OCI-M2 (cell line): ENCODE results near the gene MFN2.

Source experiments
- DNase-seq: peaks from one replicate; lab custom pipeline; 2025; ENCODE audit not compliant: unreplicated experiment; lab: John Stamatoyannopoulos, UW

Gene MFN2

DNA sequence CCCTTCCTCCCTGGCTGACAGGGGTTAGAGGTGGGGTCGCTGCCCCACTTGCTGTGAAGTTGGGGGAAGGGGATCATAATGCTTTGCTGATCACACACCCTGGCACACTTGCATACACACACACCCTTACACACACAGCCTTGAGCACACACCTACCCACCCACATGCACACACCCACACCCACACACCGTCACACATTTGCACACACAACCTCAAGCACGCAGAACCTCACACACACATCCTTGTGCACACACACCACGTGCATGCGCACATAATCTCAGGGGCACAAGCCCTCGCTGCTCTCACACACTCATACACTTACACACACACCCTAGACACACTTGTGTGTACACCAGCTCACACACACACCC lies 66.5 kb downstream of the MFN2 start:
- no peak for DNase-seq

DNA sequence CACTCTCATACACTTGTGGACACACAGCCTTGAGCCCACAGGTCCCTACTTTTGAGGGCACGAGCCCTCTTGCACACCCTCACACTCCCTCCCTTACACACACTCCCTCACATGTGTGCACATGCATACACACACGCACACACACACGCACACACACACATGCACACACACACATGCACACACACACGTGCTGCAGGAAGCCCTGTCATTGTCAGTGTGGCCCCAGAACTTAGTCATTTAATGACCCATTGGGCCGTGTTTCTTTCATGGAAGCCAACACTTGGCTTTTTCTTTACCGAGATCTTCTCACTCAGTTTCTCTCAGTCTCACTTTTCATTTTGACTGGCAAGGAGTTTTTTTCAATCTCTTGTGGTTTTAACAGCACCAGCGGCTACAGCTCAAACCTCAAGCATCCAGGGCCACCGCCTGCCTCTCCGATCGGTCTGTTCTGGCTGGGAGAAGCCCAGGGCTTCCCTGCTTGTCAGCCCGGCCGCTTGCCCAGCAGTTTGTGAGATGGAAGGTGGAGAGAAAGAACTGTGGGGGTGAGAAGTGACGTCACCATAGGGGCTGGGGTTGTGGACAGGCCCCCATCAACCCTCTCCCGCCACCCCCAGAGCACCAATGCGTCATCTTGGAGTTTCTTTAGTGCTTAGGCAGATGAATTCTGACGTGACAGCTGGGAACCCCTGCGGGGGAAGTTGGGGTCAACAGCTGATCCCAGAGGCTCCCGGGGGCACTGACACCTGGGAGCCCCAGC lies 67.1 kb downstream of the MFN2 start:
- DNase-seq, result no peak

DNA sequence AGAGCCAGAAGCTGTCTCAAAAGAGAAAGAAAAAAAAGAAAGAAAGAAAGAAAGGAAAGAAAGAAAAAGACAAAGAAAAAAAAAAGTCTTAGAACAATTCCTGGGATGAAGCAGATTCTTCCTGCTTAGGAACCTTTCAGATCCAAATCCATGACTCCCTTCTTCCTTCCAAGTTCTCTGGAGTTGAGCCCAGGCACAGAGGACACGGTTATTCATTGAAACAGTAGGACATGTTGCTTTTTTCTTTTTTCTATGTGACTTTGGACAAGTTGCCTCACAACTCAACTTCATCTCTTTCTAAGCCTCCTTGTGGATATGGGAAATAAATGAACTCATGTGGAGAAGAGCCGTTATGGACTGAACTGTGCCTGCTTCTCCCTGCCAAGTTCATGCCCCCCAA lies 68.1 kb downstream of the MFN2 start:
- DNase-seq, result no peak

DNA sequence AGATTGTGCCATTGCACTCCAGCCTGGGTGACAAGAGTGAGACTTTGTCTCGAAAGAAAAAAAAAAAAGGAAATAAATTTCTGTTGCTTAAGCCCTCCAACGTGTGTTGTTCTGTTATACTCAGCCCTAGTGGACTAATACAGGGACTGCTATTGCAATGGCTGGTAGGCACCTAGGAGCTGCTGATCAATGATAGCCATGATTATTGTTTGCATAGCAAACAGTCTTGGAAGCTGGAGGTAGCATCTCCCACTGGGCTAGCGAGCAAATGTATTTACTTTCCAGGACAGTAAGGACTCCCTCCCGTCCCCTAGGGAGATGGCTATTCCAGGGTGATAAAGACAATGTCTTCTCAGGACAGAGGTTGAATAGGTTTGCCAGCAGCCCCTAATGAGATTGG lies 69.4 kb downstream of the MFN2 start:
- no peak for DNase-seq

DNA sequence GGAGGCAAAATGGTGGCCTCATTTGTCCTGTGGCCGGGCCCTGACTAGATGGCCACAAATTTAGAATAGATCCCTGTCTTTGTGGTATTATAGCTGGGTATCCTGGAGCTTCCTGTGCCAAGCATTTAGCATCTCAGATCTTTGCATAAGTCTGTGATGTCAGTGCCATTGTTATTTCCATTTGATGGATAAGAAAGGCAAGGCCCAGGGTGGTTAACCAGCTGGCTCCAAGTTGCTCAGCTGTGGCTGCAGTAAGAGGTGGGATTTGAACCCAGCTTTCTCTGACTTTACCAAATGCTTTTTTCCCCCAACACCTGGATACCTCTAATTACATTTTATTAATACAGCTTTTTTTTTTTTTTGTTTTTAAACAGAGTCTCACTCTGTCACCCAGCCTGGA lies 71.1 kb downstream of the MFN2 start:
- DNase-seq, result no peak

DNA sequence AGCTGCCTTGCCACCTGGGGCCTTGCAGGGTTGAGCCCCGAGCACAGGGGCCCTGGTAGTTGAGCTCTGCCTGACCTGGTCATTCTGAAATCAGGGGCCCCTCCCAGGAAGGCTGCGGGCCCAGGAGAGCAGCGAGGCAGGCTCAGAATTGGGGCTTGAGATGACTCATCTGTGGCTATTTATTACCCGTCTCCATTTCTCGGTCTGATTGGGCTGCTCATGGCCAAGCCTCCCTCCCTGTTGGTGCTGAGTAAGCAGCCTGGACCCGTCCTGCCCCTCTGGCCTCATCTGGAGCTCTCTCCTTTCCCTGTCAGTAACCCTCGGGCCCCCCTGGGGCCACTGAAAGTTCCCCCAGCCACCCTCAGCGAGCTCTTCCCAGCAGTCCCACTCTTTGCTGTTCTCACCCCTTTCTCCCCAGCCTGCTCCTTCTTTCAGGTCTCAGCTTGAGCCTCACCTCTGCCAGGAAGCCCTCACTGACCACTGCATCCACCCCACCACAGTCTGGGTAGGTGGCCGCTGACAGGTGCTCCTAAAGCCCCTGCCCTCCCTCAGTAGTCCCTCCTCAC lies 71.8 kb downstream of the MFN2 start:
- DNase-seq, result no peak

DNA sequence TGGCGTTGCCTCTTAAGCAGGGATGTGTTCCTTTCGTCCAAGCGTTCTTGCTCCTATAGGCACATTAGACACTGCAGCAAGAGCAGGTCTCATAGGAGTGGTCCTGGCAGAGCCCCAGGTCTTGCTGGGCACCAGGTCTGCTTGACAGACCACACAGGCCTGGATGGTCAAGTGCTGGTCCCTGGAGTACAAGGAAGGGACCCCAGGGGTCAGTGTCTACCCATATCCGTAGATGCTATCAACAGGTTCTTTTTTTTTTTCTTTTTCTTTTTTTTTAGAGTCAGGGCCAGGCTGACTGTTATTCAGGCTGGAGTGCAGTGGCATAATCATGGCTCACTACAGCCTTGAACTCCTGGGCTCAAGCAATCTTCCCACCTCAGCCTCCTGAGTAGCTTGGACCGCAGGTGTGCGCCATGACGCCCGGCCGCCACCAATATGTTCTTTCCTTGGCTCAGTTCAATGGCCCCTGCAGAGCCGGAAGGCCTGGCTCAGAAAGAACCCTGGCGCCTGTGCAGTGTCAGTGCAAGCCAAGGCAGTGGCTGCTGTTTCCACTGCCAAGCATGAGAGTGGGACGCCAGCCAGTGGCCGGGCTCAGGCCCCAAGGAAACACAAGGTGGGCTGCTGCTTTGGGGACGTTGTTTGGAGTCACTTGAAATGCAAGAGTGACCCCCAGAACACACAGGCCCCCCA lies 72.9 kb downstream of the MFN2 start:
- no peak for DNase-seq

DNA sequence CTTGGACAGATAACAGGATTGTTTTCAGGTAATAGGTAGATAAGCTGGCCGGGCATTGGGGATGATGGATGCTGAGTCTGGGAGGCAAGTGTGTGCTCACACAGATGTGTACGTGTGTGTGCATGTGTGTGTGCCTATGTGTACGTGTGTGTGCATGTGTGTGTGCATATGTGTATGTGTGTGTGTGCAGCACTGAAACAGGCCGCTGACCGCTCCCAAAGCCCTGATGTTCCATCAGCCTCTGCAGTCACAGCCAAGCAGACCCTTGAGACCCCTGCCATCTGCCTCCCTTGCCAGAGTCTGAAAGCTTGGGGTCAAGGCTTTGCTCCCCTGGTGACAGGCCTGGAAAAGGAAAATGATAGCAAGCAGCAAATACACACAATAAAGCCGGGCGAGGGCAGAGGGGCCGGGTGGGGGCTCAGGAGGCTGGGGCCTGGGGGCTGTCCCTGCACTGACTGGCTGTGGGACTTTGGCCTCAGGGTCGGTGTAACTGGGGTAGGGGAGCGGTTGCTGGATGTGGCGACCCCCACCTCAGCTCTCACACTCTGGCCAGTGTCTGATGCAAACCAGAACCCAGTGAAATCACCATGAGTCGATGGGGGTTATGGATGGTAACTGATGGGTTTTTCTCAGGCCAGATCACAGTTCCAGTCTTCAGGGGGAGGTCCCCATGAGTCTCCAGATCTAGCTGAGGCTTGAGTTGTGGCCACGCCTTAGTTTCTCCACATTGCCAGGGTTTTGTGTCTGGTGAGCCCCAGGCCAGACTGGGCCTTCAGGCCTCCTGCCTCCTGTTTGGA lies 73.7 kb downstream of the MFN2 start:
- DNase-seq, result no peak

DNA sequence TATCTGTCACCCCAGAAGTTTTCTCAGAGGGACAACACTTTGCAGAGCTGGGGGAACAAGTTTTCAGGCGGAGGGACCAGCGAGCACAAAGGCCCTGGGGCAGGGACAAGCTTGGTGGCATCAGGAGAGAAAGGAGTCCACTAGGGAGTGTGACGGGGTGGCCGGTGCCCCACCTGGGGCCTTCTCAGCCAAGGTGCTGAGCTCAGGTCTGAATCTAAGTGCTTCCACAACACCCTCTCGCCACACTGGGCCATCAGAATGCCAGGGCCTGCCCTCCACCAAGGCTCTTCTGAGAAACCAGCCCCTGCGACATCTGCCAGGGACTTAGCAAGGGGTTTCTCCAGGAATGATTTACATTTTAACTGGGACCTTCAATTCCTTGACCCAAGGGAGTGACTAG lies 75.0 kb downstream of the MFN2 start:
- no peak for DNase-seq

DNA sequence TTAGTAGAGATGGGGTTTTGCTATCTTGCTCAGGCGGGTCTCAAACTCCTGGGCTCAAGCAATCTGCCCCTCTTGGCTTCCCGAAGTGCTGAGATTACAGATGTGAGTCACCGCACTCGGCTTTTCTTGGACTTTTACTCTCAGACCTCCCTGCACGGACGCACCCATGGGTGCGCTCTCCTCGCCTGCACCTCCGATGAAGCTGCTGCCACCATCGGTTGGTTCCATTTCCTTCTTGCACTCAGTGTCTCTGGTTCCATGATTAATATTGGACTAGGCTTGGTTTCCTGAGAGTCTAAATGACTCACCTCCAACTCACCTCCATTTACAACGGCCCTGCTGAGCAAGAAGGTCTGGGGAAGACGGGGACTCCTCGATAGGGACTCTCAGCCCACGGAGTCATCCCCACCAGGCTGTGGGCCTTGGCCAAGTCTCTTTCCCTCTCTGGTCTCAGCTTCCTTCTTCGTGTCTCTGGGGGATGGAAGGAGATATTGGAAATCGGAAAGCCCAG lies 76.1 kb downstream of the MFN2 start:
- no peak for DNase-seq

DNA sequence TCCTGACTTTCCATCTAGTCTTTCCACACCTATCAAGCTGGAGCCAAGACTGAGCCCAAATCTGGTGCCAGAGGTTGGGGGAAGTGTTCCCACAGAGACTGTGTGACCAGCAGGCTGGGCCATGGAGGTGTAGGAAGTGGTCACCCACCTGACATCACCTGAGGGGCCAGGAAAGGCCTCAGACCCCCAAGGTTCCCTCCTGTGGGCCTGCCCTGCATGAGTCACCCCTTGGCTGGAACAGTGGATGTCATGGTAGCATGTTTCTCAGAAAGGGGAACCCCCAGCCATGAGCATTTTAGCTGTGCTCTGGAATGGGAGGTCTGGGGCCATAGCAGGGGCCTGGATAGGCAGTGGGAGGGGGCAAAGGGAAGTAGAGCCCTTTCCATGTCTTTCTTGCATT lies 77.1 kb downstream of the MFN2 start:
- no peak for DNase-seq

DNA sequence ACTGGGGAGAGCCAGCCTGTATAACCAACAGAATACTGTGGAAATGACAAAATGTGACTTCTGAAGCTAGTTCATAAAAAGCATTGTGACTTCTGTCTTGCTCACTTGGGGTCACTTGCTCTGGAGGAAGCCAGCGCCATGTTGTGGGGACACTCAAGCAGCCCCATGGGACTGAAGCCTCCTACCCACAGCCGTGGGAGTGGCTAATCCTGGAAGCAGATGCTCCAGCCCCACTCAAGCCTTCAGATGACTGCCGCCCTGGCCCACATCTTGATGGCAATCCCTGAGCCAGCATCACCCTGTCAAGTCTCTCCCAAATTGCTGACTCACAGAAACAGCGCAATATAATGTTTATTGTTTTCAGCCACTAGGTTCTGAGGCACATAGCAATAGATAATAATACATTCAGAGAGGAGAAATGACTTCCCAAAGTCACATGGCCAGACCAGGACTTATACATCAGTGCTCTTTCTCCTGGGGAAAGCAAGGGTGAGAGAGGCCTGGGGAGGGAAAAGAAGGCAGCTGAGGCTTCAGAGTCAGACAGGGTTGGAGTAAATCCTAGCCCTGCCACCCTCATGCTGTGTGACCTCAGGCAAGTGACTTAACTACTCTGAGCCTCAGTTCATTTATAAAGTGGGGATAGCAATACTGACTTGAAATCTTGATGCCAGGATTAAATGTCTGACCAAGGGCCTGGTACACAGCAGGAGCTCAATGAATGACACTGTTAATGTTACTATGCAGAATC lies 77.9 kb downstream of the MFN2 start:
- DNase-seq, result no peak

DNA sequence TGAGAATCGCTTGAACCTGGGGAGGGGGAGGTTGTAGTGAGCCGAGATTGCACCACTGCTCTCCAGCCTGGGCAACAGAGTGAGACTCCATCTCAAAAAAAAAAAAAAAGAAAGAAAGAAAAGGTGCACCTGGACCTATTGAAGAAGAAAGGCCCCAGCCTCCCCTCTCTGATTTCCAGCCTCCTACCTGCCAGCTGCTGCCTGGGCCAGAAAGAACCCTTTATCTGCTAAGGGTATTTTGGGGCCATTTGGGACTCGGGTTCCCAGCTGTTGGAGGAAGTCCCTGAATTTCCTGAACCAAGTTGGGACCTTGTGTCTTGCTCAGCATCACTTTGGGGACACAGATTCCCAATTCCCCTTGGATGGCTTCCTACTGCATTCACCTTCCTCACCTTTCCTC lies 79.0 kb downstream of the MFN2 start:
- no peak for DNase-seq

DNA sequence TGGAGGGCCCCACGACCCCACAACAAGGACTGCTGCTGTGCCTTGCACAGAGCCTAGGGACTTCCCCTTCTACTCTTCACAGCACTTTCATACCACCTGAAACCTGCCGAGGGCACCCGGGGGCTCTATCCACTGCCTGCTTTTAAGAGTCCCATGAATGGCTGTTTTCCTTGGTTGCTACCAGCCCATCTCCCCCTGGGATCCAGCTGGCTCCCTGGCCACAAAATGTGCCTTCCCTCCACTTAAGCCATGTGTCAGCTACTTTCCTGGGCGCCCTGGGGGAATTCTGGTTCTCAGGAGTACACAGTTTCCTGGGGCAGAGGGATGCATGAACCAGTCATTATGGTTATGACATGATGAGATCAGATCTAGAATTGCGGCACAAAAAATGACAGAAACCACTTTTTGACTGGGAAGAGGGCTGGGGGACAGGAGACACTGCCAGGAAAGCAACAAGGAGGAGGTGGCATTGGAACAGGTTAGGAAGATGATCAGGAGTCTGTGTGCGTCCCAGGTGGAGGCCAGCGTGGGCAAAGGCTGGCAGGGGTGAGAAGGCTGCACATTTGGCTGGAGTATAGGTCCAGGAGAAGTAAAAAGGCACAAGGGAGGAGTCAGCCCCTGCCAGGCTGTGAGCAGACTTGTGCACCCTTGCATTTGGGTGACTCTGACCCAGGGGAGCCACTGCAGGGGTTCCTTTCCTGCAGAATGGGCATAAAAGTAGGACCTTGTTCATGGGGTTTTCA lies 79.6 kb downstream of the MFN2 start:
- DNase-seq, result no peak

DNA sequence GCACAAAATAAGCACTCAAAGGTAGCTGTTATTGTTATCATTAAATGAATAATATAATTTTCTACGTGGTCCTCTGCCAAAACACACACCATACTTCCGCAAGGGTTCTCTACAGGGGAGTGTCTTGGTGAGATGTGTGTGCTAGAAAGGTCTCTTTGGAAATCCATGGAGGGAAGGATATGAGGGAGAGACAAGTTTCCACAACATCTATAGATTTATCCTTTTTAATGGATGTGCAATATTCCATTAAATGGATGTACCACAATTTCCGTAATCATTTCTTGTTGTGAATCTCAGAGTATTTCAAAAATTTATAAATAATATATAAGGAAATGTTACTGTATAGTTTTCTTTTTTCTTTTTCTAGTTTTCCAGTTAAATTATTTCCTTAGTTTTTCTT lies 80.3 kb downstream of the MFN2 start:
- DNase-seq, result no peak
